Esophagus muscularis mucosa (tissue), 2 donors: Measurements from ENCODE around the gene PHF13.

Source experiments
- POLR2A ChIP-seq: fragments of 450-650 bp; IDR thresholded peaks from one replicate; pipeline ENCODE4 v1.6.1; 2017; ENCODE audit warnings: antibody characterized with exemption, moderate library complexity, mild to moderate bottlenecking, low read depth
- POLR2AphosphoS5 ChIP-seq, 2 donors: sonication (generic); formaldehyde crosslinking; IDR thresholded peaks; one replicate each; pipeline ENCODE4 v1.6.1; 2017; ENCODE audit warnings: antibody characterized with exemption in 2 of 2

DNA sequence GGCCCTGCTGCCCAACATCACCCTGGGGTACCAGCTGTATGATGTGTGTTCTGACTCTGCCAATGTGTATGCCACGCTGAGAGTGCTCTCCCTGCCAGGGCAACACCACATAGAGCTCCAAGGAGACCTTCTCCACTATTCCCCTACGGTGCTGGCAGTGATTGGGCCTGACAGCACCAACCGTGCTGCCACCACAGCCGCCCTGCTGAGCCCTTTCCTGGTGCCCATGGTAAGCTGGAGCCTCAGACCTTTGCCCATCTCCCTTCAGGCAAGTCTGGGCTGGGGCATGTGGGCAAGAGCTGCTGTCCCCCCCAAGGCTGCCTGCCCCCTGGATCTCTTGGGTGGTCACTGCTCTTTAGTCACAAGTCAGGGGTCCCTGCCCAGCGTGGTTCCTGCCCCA lies 42.5 kb upstream of the PHF13 start:
- no peak for TF ChIP-seq POLR2AphosphoS5 (IDR thresholded peaks at IDR 0.05)
- no peak for TF ChIP-seq POLR2A
